RPMI7951 (cell line): ENCODE data around the gene PEX13. TPM values are rescaled to one million over a fixed set of nuclear protein-coding genes. Genes with fewer than 3 reads are reported as not detected.

ENCODE experiments used
- DNase-seq: peaks from one replicate; pipeline ENCODE4 v3.0.0-alpha.2; 2012; ENCODE audit warnings: low read depth
- total RNA-seq: library from RNA; depleted of rRNA; stranded (reverse); fragments of >200 nt; shearing (Covaris generic); gene quantifications from 2 replicates; pipeline ENCODE4 v1.2.3, GENCODE V29; 2014; rRNA removed

Gene PEX13
- total RNA-seq, 1 experiment from 2014 or later, result 40.3 TPM

DNA sequence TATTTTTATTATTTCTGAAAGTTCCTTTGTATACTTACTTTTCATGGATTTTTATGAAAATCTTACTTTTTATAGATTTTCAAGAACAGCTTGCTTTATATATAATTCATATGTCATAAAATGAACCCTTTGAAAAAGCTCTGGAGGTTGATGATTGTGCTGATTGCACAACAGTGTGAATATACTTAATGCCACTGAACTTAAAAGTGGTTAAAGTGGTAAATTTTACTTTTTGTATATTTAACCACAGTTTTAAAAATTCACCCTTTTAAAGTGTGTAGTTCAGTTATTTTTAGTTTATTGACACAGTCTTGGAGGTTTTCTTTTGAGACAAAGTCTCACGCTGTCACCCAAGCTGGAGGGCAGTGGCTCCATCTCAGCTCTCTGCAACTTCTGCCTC, 56.6 kb downstream of the PEX13 start:
- DNase-seq, result no peak

DNA sequence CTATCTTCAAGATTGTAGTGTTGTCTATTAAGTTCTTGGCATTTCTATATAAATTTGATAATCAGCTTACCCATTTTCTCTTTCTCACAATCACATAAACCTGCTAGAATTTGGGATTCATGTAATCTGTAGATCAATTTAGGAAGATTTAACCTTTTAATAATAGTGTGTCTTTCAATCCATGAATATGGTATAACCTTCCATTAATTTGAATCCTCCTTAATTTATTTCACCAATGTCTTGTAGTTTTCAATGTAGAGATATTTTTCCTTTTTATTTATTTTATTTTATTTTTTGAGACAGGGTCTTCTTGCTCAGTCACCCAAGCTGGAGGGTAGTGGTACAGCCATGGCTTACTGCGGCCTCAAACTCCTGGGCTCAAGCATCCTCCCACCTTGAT, 68.4 kb downstream of the PEX13 start:
- DNase-seq, result no peak

- no peak for DNase-seq
These were observed 72.3 kb downstream of the PEX13 start for GRCh38 chr2:61089797-61090196.

DNA sequence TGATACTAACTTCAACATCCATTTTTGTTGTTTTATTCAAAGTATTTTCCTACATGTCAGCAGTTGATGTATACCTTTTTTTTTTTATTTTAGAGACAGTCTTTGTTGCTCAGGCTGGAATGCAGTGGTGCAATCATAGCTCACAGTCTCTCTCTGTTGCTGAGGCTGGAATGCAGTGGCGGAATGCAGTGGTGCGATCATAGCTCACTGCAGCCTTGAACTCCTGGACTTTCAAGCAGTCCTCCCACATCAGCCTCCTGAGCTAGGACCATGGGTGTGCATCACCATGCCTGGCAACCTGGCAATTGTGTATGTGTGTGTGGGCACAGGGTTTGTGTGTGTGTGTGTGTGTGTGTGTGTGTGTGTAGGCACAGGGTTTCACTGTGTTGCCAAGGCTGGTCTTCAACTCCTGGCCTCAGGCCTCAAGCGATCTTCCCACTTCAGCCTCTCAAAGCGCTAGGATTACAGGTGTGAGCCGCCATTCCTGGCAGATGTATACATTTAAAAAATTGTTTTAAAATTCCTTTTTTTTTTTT, 72.9 kb downstream of the PEX13 start:
- DNase-seq, result no peak

- DNase-seq, result no peak
These were observed 74.0 kb downstream of the PEX13 start for GRCh38 chr2:61091485-61091884.

- no peak for DNase-seq
These were observed 78.9 kb downstream of the PEX13 start for GRCh38 chr2:61096438-61096837.

DNA sequence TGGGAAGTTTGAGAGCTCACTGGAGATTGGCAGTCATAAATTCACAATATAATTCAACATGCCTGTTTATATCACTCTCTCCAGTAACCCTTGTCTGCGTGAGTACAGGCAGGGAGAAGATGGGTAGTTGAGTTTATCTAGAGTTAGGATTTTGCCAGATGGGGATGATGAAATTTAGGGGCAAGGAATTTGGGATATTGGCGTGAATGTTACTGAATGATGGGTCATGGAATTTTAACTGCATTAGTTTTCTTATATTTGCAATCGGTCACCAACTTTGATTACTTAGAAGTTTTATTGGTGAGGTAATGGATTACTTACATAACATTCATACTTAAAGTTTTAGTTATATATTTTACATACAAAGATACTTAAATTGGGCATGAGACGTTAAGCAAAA, 83.3 kb downstream of the PEX13 start:
- DNase-seq, result no peak

Other genes with a start within 250 kb of the PEX13 start
- 6.1 and 6.9 TPM in 2 replicates for gene REL, start 136.1 kb upstream of the PEX13 start, total RNA-seq
- gene PUS10, start 535 bp downstream of the PEX13 start, total RNA-seq, result 9.6 and 10.0 TPM in 2 replicates
- gene SANBR, start 48.2 kb downstream of the PEX13 start, total RNA-seq, result 15.3 and 23.4 TPM in 2 replicates
- 34.5 and 36.4 TPM in 2 replicates for gene C2orf74, start 144.5 kb downstream of the PEX13 start, total RNA-seq